Stomach (tissue), 9 donors: ENCODE results near the gene EVI2A. TPM values are rescaled to one million over a fixed set of nuclear protein-coding genes. Genes with fewer than 3 reads are reported as not detected.

Experiments used
- DNase-seq, 2 donors: peaks; one replicate each; pipeline versions ENCODE4 v3.0.0 to v3.0.0-alpha.2; 2013 to 2019
- H3K27ac ChIP-seq, 5 donors: fragments of 200-600 bp in 4 of 5; sonication (generic) in 4 of 5; one replicate each; pipeline ENCODE4 v1.5.1; 2013 to 2019; ENCODE audit warnings: mild to moderate bottlenecking in 1 of 5, moderate library complexity in 1 of 5
- H3K27me3 ChIP-seq, 3 donors: fragments of 200-600 bp; sonication (generic); one replicate each; pipeline ENCODE4 v1.5.1; 2017 to 2019; ENCODE audit warnings: mixed run types in 1 of 3
- H3K36me3 ChIP-seq, 4 donors: fragments of 200-600 bp; sonication (generic); 1 replicate in 3 of 4; 2 replicates in 1 of 4; pipeline ENCODE4 v1.5.1; 2016 to 2019
- H3K4me1 ChIP-seq, 4 donors: fragments of 200-600 bp; sonication (generic); one replicate each; pipeline ENCODE4 v1.5.1; 2016 to 2019
- H3K4me3 ChIP-seq, 4 donors: fragments of 200-600 bp; sonication (generic) in 3 of 4; one replicate each; pipeline ENCODE4 v1.5.1; 2016 to 2019; ENCODE audit warnings: mild to moderate bottlenecking in 1 of 4
- H3K9me3 ChIP-seq, 4 donors: fragments of 200-600 bp; sonication (generic); one replicate each; pipeline ENCODE4 v1.5.1; 2016 to 2019
- EP300 ChIP-seq: sonication (generic); formaldehyde crosslinking; IDR thresholded peaks from one replicate; pipeline ENCODE4 v1.6.1; 2017; ENCODE audit warnings: antibody characterized with exemption
- POLR2A ChIP-seq, 4 donors: fragments of 450-650 bp; IDR thresholded peaks; one replicate each; pipeline ENCODE4 v1.6.1; 2016; ENCODE audit warnings: antibody characterized with exemption in 4 of 4, control low read depth in 2 of 4, mild to moderate bottlenecking in 1 of 4, moderate library complexity in 1 of 4
- POLR2AphosphoS5 ChIP-seq, 3 donors: sonication (generic); formaldehyde crosslinking; IDR thresholded peaks; one replicate each; pipeline ENCODE4 v1.6.1; 2016; ENCODE audit warnings: antibody characterized with exemption in 3 of 3
- WGBS, 5 donors: extraction: QIAGEN DNeasy Blood & Tissue Kit in 3 of 5; methylation state at CpG; one replicate each; pipeline versions ENCODE4 v1.1.5 to v1.1.7; 2013 to 2018; 5-methylcytosine and 5-hydroxymethylcytosine counted together
- intact Hi-C: fragments of 100-400 bp; cut with DNase I; formaldehyde crosslinking; loops from one replicate; pipeline ENCODE4 v1.15.1; 2023; ENCODE audit warnings: low total_unique reads
- polyA plus RNA-seq, 3 donors: library from polyadenylated mRNA; stranded (reverse); fragments of 200-250 nt; gene quantifications; one replicate each; pipeline ENCODE4 v1.2.3, GENCODE V29; 2013
- total RNA-seq, 5 donors: library from RNA; depleted of rRNA; stranded (reverse); fragments of >200 nt; gene quantifications; one replicate each; pipeline versions ENCODE4 v1.1.0 to v1.2.3, GENCODE V29; 2014 to 2016
- TF ChIP-seq, protein P1 (sequence below), 7 experiments: fragments of 450-650 bp in 4 of 7; fragments of 200-600 bp in 3 of 7; sonication (generic) in 3 of 7; IDR thresholded peaks; one replicate each; pipeline ENCODE4 v1.5.1; 2016 to 2019; ENCODE audit warnings: antibody characterized with exemption in 7 of 7, control low read depth in 2 of 7, mild to moderate bottlenecking in 1 of 7
- donor health status: healthy with polysubstance abuse.
- donor health status: Bipolar disorder and iron deficiency.
- donor health status: healthy.

The EVI2A gene
- total and polyA plus RNA-seq, 8 donors = 4.4 to 14.5 (median 5.4) TPM; not detected in 3

DNA sequence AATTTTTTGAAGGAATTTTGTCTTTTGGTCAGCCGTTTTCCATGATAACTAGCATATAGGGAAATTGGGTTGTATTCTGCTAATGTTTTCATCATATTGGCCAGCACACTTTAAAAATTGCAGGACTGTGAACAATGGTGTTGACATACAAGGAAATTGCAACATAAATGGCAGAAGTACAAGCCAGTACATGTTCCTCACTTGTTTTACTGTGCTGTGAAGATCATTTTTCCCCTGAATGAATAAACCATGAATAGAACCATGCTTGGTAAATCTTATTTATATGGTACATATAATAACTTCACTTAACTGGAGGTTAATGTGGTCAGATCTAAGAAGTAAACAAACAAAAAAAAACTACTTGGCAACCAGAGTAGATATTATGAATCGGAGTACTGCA lies 47.2 kb downstream of the EVI2A start:
- Histone ChIP-seq H3K4me3 (no peak overlapping the region), H3K4me1 (peaks cover 0 to 31% (median 11%) of the 10 kb centered on the region in 4 donors), H3K27me3 (no peaks in the 10 kb centered on the region), H3K36me3 (peaks cover 0 to 40% (median 25%) of the 10 kb centered on the region in 4 donors), H3K9me3 (no peaks in the 10 kb centered on the region), H3K27ac (peak overlapping the region in 2 of 5 donors; percentile 0 to 47)
- WGBS, 5 donors = 77 to 87% (median 78%) methylated on average over 2 of the region's 2 CpGs
- intact Hi-C loops = no loop called here
- TF ChIP-seq POLR2A (IDR thresholded peaks at IDR 0.05) (no peak), POLR2AphosphoS5 (IDR thresholded peaks at IDR 0.05) (peak in 2 of 3 donors; percentile 27 to 28)
- TF ChIP-seq, protein P1, sequence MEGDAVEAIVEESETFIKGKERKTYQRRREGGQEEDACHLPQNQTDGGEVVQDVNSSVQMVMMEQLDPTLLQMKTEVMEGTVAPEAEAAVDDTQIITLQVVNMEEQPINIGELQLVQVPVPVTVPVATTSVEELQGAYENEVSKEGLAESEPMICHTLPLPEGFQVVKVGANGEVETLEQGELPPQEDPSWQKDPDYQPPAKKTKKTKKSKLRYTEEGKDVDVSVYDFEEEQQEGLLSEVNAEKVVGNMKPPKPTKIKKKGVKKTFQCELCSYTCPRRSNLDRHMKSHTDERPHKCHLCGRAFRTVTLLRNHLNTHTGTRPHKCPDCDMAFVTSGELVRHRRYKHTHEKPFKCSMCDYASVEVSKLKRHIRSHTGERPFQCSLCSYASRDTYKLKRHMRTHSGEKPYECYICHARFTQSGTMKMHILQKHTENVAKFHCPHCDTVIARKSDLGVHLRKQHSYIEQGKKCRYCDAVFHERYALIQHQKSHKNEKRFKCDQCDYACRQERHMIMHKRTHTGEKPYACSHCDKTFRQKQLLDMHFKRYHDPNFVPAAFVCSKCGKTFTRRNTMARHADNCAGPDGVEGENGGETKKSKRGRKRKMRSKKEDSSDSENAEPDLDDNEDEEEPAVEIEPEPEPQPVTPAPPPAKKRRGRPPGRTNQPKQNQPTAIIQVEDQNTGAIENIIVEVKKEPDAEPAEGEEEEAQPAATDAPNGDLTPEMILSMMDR (IDR thresholded peaks at IDR 0.05) = no peak
- peak in 1 of 2 donors; percentile 32 for DNase-seq

DNA sequence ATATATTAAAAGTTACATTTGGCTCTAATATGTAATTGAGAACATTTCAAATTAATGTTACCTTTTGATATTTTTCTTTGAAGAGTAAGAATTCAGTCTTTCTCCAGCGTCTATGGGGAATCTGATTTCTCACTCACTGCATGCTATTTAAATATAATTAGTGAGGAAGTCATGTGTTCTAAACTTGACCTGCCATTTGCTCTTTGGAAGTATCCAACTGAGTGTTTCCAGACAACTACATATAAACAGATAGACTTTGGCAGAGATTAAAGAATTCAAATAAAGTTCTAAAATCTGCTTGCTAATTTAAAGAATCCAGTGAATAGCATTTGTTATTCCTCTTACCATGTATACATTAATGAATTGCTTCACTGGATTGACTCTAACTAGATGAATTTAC lies 47.9 kb downstream of the EVI2A start:
- intact Hi-C loops = no loop called here
- Histone ChIP-seq H3K36me3 (peaks cover 0 to 36% (median 24%) of the 10 kb centered on the region in 4 donors), H3K27me3 (no peaks in the 10 kb centered on the region), H3K9me3 (no peaks in the 10 kb centered on the region), H3K4me3 (no peak overlapping the region), H3K4me1 (peaks cover 0 to 38% (median 14%) of the 10 kb centered on the region in 4 donors), H3K27ac (peak overlapping the region in 1 of 5 donors; percentile 47)
- 48 to 83% (median 71%) methylated on average over 1 of the region's 1 CpG for WGBS, 5 donors
- TF ChIP-seq POLR2AphosphoS5 (IDR thresholded peaks at IDR 0.05) (no peak), EP300 (no peak)
- peak in 1 of 2 donors; percentile 11 for DNase-seq

DNA sequence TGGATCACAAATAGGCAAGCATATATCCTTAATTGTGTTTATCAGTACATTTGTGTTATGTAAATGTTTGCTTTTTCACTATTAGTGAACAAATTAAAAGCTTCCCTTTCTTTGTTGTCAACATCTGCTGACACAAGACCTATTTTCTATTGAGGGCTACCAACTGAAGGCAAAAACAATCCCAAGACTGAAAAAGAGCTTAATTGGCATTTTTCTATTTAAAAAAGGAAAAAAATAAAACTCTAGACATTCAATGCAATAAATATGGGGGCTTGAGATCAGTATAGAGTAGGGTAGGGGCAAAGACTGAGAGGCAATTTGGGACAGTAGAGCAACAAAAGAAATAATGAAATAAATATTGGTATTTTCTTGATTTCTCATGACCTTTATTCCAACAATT lies 48.6 kb downstream of the EVI2A start:
- Histone ChIP-seq H3K27ac (no peak overlapping the region), H3K9me3 (no peaks in the 10 kb centered on the region), H3K27me3 (no peaks in the 10 kb centered on the region), H3K4me3 (no peak overlapping the region), H3K4me1 (peaks cover 0 to 39% (median 14%) of the 10 kb centered on the region in 4 donors), H3K36me3 (peaks cover 0 to 40% (median 25%) of the 10 kb centered on the region in 4 donors)
- DNase-seq = no peak
- intact Hi-C loops = no loop called here
- no peak for TF ChIP-seq EP300
- no peak for TF ChIP-seq POLR2A (IDR thresholded peaks at IDR 0.05)
- TF ChIP-seq, protein P1 (IDR thresholded peaks at IDR 0.05) = no peak
- TF ChIP-seq POLR2AphosphoS5 (IDR thresholded peaks at IDR 0.05) = no peak

DNA sequence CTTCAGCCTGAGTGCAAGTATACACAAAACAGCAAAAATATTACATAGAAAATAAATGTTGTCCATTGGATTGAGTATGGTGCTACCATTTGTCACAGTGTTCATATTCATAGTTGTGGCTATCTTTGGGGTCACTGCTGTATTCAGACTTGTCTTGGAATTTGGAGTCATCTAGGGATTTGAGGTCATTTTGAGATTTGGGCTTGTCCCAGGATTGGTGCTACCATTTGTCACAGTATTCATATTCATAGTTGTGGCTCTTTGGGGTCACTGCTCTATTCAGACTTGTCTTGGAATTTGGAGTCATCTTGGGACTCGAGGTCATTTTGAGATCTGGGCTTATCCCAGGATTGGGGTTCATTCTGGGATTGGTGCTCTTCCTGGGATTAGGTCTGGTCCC lies 49.2 kb downstream of the EVI2A start:
- Histone ChIP-seq H3K36me3 (peaks cover 0 to 40% (median 23%) of the 10 kb centered on the region in 4 donors), H3K27me3 (no peaks in the 10 kb centered on the region), H3K27ac (no peak overlapping the region), H3K4me1 (peaks cover 0 to 39% (median 14%) of the 10 kb centered on the region in 4 donors), H3K9me3 (no peaks in the 10 kb centered on the region), H3K4me3 (no peak overlapping the region)
- no peak for TF ChIP-seq POLR2A (IDR thresholded peaks at IDR 0.05)
- intact Hi-C loops = no loop called here
- no peak for DNase-seq
- 69 to 79% (median 75%) methylated on average over 1 of the region's 1 CpG for WGBS, 5 donors

DNA sequence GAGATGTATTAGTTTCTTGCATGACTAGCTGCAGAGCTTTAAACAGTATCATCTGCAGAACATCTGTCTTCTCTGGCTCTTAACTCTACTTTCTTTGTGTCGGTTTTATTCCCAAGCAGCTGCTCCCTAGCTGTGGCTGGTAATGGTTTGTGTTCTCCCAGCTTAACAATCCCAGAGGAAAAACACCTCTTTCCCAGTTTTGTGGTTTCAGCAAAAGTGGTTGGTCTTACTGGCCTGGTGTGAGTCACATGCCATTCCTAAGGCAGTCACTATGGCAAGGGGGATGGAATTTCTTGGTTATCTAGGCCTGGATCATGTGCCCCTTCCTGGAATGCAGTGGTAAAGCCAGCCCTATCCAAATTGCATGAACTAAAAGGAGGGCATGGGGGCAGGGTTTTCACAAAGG lies 51.8 kb downstream of the EVI2A start:
- intact Hi-C loops = no loop called here
- no peaks in the 10 kb centered on the region for H3K27me3 ChIP-seq
- TF ChIP-seq POLR2A (IDR thresholded peaks at IDR 0.05) (no peak), POLR2AphosphoS5 (IDR thresholded peaks at IDR 0.05) (no peak), EP300 (no peak)
- TF ChIP-seq, protein P1 (IDR thresholded peaks at IDR 0.05) = no peak

More for the DNA sequence above, 51.8 kb downstream of the EVI2A start:
- no peak overlapping the region for H3K4me3 ChIP-seq
- peaks cover 0 to 57% (median 38%) of the 10 kb centered on the region in 4 donors for H3K36me3 ChIP-seq
- no peaks in the 10 kb centered on the region for H3K9me3 ChIP-seq
- no peak overlapping the region for H3K27ac ChIP-seq
- WGBS, 5 donors = 32 to 65% (median 53%) methylated on average over 1 of the region's 1 CpG
- H3K4me1 ChIP-seq = peaks cover 0 to 37% (median 14%) of the 10 kb centered on the region in 4 donors
- peak in 1 of 2 donors; percentile 23 for DNase-seq
